ENCODE results near the gene KRT20. TPM values are rescaled to one million over a fixed set of nuclear protein-coding genes. Genes with fewer than 3 reads are reported as not detected.

The KRT20 gene
- total RNA-seq, 1 donor from 2014 or later, result not detected

GRCh38 chr17:40905370-40905769 lies 20.3 kb upstream of the KRT20 start:
- no peak overlapping the region for H3K27ac Mint-ChIP-seq (ENCODE audit: unreplicated experiment)
- no peak for TF ChIP-seq CTCF (conservative IDR thresholded peaks at IDR 0.05)
- no peaks in the 10 kb centered on the region for H3K36me3 Mint-ChIP-seq (ENCODE audit: low read depth)
- peaks cover 63% of the 10 kb centered on the region for H3K27me3 Mint-ChIP-seq (ENCODE audit: low read depth)
- DNase-seq (ENCODE audit: low read depth, low spot score), result no peak
- H3K9me3 Mint-ChIP-seq, result no peaks in the 10 kb centered on the region
- peaks cover 10% of the 10 kb centered on the region for H3K4me1 Mint-ChIP-seq
- H3K4me3 Mint-ChIP-seq, result no peak overlapping the region

GRCh38 chr17:40903129-40903847 lies 18.2 kb upstream of the KRT20 start:
- no peak for DNase-seq (ENCODE audit: low read depth, low spot score)
- Mint-ChIP-seq H3K9me3 (no peaks in the 10 kb centered on the region), H3K4me1 (no peaks in the 10 kb centered on the region), H3K36me3 (ENCODE audit: low read depth) (no peaks in the 10 kb centered on the region), H3K27me3 (ENCODE audit: low read depth) (peaks cover 58% of the 10 kb centered on the region), H3K27ac (ENCODE audit: unreplicated experiment) (no peak overlapping the region), H3K4me3 (no peak overlapping the region)
- no peak for TF ChIP-seq CTCF (conservative IDR thresholded peaks at IDR 0.05)

GRCh38 chr17:40902498-40902897 lies 17.5 kb upstream of the KRT20 start:
- Mint-ChIP-seq H3K4me3 (no peak overlapping the region), H3K4me1 (no peaks in the 10 kb centered on the region), H3K27me3 (ENCODE audit: low read depth) (peaks cover 51% of the 10 kb centered on the region), H3K36me3 (ENCODE audit: low read depth) (no peaks in the 10 kb centered on the region), H3K9me3 (no peaks in the 10 kb centered on the region), H3K27ac (ENCODE audit: unreplicated experiment) (no peak overlapping the region)
- no peak for TF ChIP-seq CTCF (conservative IDR thresholded peaks at IDR 0.05)
- no peak for DNase-seq (ENCODE audit: low read depth, low spot score)

GRCh38 chr17:40901981-40902474 lies 17.0 kb upstream of the KRT20 start:
- Mint-ChIP-seq H3K36me3 (ENCODE audit: low read depth) (no peaks in the 10 kb centered on the region), H3K27me3 (ENCODE audit: low read depth) (peaks cover 46% of the 10 kb centered on the region), H3K27ac (ENCODE audit: unreplicated experiment) (no peak overlapping the region), H3K4me1 (no peaks in the 10 kb centered on the region), H3K9me3 (no peaks in the 10 kb centered on the region), H3K4me3 (no peak overlapping the region)
- no peak for TF ChIP-seq CTCF (conservative IDR thresholded peaks at IDR 0.05)
- DNase-seq (ENCODE audit: low read depth, low spot score), result no peak

GRCh38 chr17:40900809-40901356 lies 15.8 kb upstream of the KRT20 start:
- H3K27ac Mint-ChIP-seq (ENCODE audit: unreplicated experiment), result no peak overlapping the region

More at GRCh38 chr17:40900809-40901356, 15.8 kb upstream of the KRT20 start:
- no peak for TF ChIP-seq CTCF (conservative IDR thresholded peaks at IDR 0.05)
- Mint-ChIP-seq H3K36me3 (ENCODE audit: low read depth) (no peaks in the 10 kb centered on the region), H3K9me3 (no peaks in the 10 kb centered on the region), H3K27me3 (ENCODE audit: low read depth) (peaks cover 39% of the 10 kb centered on the region), H3K4me3 (no peak overlapping the region), H3K4me1 (no peaks in the 10 kb centered on the region)
- no peak for DNase-seq (ENCODE audit: low read depth, low spot score)

Measured in neural crest cell (in vitro differentiated cells).